ENCODE results near the gene C11orf71.

- TF ChIP-seq CTCF (IDR thresholded peaks at IDR 0.05) = no peak
- TF ChIP-seq TCF7L2 (IDR thresholded peaks at IDR 0.05; ENCODE audit: low read depth, low read length) = no peak
Observed at GRCh38 chr11:114377612-114378267, 22.6 kb downstream of the C11orf71 start.

Measured in Panc1 (cell line).